OCI-LY3 (cell line): ENCODE measurements around the gene CBR3.

Experiments used
- EZH2phosphoT487 ChIP-seq: fragments of 200-600 bp; shearing (Covaris generic); IDR thresholded peaks from 2 replicates; pipeline ENCODE4 v1.6.1; 2018; ENCODE audit warnings: antibody characterized with exemption, mixed run types, low read depth
- TF ChIP-seq, protein P1 (sequence below): fragments of 200-600, 300-600 bp; sonication (generic); IDR thresholded peaks from 2 replicates; pipeline ENCODE4 v1.5.1; 2014; ENCODE audit warnings: antibody characterized with exemption, low read length, low read depth

DNA sequence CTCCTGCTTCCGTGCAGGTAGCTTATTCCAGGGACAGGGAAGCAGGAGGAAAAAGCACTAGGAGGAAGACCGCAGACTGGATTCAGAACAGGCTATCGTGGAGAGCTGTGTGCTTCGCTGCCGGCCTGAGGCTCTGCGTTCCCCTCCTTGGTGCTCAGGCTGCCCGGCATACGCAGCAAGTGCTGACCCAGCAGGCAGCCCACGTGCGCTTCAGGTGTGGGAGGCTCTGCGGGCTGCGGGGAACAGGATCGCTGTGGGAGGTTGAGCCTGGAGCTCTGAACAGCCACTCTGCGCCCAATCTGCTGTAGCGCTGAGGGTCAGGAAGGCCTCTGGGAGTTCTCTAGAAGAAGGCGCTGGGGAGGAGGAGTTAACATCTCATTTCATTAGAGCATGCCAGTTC lies 49.7 kb downstream of the CBR3 start:
- TF ChIP-seq, protein P1, sequence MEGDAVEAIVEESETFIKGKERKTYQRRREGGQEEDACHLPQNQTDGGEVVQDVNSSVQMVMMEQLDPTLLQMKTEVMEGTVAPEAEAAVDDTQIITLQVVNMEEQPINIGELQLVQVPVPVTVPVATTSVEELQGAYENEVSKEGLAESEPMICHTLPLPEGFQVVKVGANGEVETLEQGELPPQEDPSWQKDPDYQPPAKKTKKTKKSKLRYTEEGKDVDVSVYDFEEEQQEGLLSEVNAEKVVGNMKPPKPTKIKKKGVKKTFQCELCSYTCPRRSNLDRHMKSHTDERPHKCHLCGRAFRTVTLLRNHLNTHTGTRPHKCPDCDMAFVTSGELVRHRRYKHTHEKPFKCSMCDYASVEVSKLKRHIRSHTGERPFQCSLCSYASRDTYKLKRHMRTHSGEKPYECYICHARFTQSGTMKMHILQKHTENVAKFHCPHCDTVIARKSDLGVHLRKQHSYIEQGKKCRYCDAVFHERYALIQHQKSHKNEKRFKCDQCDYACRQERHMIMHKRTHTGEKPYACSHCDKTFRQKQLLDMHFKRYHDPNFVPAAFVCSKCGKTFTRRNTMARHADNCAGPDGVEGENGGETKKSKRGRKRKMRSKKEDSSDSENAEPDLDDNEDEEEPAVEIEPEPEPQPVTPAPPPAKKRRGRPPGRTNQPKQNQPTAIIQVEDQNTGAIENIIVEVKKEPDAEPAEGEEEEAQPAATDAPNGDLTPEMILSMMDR, result no peak
- no peak for TF ChIP-seq EZH2phosphoT487
